ENCODE results near the gene PTPRF.
"Not testable (repeated sequence)": the region's sequence is repeated elsewhere in the genome, so short reads cannot be mapped to it uniquely, and the experiment has no call there.

PTPRF gene

GRCh38 chr1:43634721-43635120 lies 104.0 kb downstream of the PTPRF start:
- H3K4me1 ChIP-seq = no peaks in the 10 kb centered on the region
- no peak for DNase-seq
- H3K9me3 ChIP-seq = no peaks in the 10 kb centered on the region
- H3K4me3 ChIP-seq (ENCODE audit: low read depth, low read length) = no peak overlapping the region
- H3K36me3 ChIP-seq = no peaks in the 10 kb centered on the region
- no peaks in the 10 kb centered on the region for H3K27me3 ChIP-seq
- TF ChIP-seq CTCF (IDR thresholded peaks at IDR 0.05; ENCODE audit: low read depth, low read length) = no peak

- no peaks in the 10 kb centered on the region for H3K27me3 ChIP-seq
- no peaks in the 10 kb centered on the region for H3K36me3 ChIP-seq
- no peak for TF ChIP-seq CTCF (IDR thresholded peaks at IDR 0.05; ENCODE audit: low read depth, low read length)
- no peak overlapping the region for H3K4me3 ChIP-seq (ENCODE audit: low read depth, low read length)
- no peaks in the 10 kb centered on the region for H3K4me1 ChIP-seq
- DNase-seq = no peak
- no peaks in the 10 kb centered on the region for H3K9me3 ChIP-seq
These were observed 105.4 kb downstream of the PTPRF start for GRCh38 chr1:43636006-43636641.

GRCh38 chr1:43637267-43637666 lies 106.6 kb downstream of the PTPRF start:
- Histone ChIP-seq H3K4me3 (ENCODE audit: low read depth, low read length) (no peak overlapping the region), H3K27me3 (no peaks in the 10 kb centered on the region), H3K9me3 (no peaks in the 10 kb centered on the region), H3K36me3 (no peaks in the 10 kb centered on the region), H3K4me1 (no peaks in the 10 kb centered on the region)
- no peak for DNase-seq
- TF ChIP-seq CTCF (IDR thresholded peaks at IDR 0.05; ENCODE audit: low read depth, low read length) = no peak

- H3K4me3 ChIP-seq (ENCODE audit: low read depth, low read length); H3K9me3 ChIP-seq; H3K36me3 ChIP-seq; DNase-seq; H3K27me3 ChIP-seq; H3K4me1 ChIP-seq: not testable (repeated sequence)
These were observed 107.7 kb downstream of the PTPRF start for GRCh38 chr1:43638381-43638780.

- DNase-seq = no peak
- H3K4me1 ChIP-seq = no peaks in the 10 kb centered on the region
- no peak overlapping the region for H3K4me3 ChIP-seq (ENCODE audit: low read depth, low read length)
- no peak for TF ChIP-seq CTCF (IDR thresholded peaks at IDR 0.05; ENCODE audit: low read depth, low read length)
- H3K9me3 ChIP-seq = no peaks in the 10 kb centered on the region
- H3K27me3 ChIP-seq = no peaks in the 10 kb centered on the region
- no peaks in the 10 kb centered on the region for H3K36me3 ChIP-seq
These were observed 109.5 kb downstream of the PTPRF start for GRCh38 chr1:43639976-43640794.

- DNase-seq = no peak
- Histone ChIP-seq H3K4me3 (ENCODE audit: low read depth, low read length) (no peak overlapping the region), H3K36me3 (no peaks in the 10 kb centered on the region), H3K27me3 (no peaks in the 10 kb centered on the region), H3K4me1 (no peaks in the 10 kb centered on the region), H3K9me3 (no peaks in the 10 kb centered on the region)
- TF ChIP-seq CTCF (IDR thresholded peaks at IDR 0.05; ENCODE audit: low read depth, low read length) = no peak
These were observed 113.9 kb downstream of the PTPRF start for GRCh38 chr1:43644558-43644957.

All from BE2C (cell line).